HK-2 (cell line): ENCODE data around the gene GRPEL2.

Experiments used
- DNase-seq: peaks from one replicate; pipeline ENCODE4 v3.0.0-alpha.2; 2018; ENCODE audit not compliant: unreplicated experiment

GRPEL2 gene

GRCh38 chr5:149357370-149358293, 12.3 kb downstream of the GRPEL2 start, which contains the start of gene PCYOX1L:
Gene PCYOX1L (plus strand): TSS chr5:149358046. CDS start chr5:149358069, 23 bp downstream.
- peak; percentile 94 for DNase-seq

- peak; percentile 19 for DNase-seq
Observed at GRCh38 chr5:149358294-149358651, 13.0 kb downstream of the GRPEL2 start.

DNA sequence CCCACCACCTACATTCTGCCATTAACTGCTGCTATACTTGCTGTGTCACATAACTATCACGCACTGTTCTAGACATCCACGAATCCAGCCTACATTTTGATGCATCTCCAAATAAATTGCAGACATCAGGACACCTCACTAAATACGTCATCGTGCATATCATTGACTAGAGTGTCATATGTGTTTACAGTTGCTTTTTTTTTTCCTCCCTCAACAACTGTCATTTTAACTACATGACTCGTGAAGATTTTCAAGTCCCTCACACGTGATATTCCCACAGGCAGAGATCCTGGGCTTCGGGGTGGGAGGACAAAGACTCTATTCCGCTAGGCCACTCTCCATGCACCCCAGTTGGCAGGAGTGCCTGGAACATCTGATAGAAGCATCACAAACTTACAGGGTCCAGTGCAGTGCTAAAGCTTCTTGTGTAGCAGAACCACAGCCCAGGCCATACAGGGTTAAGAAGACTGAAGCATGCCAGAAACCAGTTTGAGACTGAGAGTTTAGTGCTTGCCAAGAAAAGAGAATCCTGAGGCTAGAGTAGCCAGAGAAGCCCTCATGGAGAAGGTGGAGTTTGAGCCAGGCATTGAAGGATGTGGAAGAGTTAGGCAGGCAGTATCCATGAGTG, 13.7 kb downstream of the GRPEL2 start:
- DNase-seq, result no peak

- DNase-seq, result no peak
Observed at GRCh38 chr5:149360272-149360671, 15.0 kb downstream of the GRPEL2 start.

DNA sequence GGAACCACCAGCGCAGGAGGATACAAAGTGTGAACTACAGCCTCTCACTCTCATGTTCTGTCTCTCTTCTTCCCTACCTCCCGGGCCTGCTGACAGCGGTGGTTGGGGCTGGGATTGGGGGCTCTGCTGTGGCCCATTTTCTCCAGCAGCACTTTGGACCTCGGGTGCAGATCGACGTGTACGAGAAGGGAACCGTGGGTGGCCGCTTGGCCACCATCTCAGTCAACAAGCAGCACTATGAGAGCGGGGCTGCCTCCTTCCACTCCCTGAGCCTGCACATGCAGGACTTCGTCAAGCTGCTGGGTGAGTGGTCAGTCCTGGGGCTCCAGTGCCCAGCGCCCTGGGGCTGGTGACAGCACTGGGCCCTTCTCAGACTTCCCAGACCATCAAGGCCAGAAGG, 17.2 kb downstream of the GRPEL2 start:
- no peak for DNase-seq

- DNase-seq, result no peak
Observed at GRCh38 chr5:149363358-149363757, 18.1 kb downstream of the GRPEL2 start.

DNA sequence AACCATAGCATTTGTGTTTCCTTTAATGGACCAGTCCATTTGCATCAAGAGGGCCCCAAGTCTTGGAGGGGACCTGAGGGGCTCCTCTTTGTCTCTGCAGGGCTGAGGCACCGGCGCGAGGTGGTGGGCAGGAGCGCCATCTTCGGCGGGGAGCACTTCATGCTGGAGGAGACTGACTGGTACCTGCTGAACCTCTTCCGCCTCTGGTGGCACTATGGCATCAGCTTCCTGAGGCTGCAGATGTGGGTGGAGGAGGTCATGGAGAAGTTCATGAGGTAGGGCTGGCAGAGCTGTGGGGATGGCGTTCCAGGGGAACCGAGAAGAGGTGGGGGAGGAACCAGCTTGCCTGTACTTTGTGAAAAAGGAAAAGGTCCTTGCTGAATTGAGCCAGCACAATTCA, 18.6 kb downstream of the GRPEL2 start:
- no peak for DNase-seq

- no peak for DNase-seq
Observed at GRCh38 chr5:149364719-149365118, 19.4 kb downstream of the GRPEL2 start.

DNA sequence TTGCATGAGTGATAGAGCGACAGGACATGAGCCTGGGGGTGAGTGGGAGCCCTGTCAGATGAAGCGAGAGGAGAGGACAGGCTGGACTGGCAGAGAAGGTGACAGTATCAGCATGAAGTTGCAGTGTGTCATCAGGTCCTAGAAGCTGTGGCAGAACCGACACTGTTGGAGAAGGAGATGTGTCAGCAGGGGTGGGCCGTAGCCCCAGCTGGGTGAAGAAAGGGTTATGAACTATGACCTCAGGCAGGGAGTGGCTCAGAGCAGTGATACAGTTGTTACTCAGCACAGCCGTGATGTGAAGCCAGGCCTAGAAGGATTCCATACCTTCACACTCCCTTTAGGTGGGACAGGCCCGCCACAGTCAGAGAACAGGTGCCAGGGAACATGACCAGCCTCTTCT, 20.1 kb downstream of the GRPEL2 start:
- DNase-seq, result no peak

DNA sequence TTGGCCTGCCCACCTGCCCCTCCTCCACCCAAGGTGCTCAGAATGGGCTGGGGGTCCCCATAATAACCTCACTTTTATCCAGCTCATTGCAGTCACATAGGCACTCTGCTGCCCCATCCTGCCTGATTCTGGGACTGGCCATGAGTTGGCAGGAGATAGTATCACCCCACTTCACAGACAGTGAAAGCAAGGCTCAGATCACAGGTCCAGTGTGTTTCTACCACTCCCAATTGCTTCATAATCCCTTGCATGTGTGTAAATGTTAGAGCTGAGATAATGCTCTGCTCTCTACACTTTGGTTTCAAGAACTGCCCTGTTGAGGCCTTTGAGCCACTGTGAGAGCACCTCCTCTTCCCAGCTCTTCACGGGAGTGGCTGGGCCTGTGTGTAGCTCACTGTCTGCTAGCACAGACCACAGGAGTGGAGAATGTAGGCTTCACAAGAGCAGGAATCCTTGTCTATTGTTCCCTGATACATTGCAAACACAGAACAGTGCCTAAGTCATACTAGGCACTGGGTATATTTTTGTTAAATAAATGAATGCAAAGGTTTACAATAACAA, 20.9 kb downstream of the GRPEL2 start:
- no peak for DNase-seq

GRCh38 chr5:149367249-149367971, 22.1 kb downstream of the GRPEL2 start:
- DNase-seq, result peak; percentile 57

GRCh38 chr5:149367972-149368645, 22.8 kb downstream of the GRPEL2 start:
- DNase-seq, result no peak

- no peak for DNase-seq
Observed at GRCh38 chr5:149370878-149371277, 25.6 kb downstream of the GRPEL2 start.

GRCh38 chr5:149371296-149371962, 26.1 kb downstream of the GRPEL2 start:
- DNase-seq, result peak; percentile 54

- DNase-seq, result no peak
Observed at GRCh38 chr5:149372076-149372795, 26.9 kb downstream of the GRPEL2 start.

GRCh38 chr5:149372932-149373331, 27.6 kb downstream of the GRPEL2 start:
- no peak for DNase-seq

DNA sequence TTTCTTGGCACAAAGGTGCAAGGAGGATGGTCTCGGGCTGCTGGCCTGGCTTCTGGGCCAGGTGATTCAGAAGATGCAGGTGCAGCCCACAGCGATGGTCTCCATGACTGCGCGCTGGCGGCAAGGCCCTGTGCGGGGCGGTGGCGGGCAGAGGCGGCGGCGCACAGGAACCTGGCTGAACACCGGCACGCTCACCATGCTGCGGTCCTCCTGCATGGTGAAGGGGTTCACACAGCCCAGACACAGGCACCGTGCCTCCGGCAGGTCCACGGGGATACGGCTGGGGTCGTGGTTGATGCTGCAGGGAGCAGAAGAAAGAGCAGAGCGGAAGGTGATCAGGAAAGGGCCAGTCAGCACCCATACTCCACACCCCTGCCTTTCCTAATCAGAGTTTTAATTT, 29.0 kb downstream of the GRPEL2 start:
- DNase-seq, result no peak

GRCh38 chr5:149374801-149375200, 29.5 kb downstream of the GRPEL2 start:
- DNase-seq, result no peak

DNA sequence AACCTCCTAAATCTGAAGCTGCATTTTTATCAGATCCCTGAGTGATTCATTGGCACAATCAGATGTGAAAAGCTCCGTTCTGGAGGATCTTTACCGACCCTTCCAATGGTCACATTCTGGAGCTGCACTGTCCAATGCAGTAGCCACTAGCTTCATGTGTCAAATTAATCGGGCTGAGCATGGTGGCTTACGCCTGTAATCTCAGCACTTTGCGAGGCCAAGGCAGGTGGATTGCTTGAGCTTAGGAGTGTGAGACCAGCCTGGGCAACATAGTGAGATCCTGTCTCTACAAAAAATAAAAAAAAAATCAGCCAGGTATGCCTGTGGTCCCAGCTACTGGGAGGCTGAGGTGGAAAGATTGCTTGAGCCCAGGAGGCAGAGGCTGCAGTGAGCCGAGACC, 30.1 kb downstream of the GRPEL2 start:
- no peak for DNase-seq

DNA sequence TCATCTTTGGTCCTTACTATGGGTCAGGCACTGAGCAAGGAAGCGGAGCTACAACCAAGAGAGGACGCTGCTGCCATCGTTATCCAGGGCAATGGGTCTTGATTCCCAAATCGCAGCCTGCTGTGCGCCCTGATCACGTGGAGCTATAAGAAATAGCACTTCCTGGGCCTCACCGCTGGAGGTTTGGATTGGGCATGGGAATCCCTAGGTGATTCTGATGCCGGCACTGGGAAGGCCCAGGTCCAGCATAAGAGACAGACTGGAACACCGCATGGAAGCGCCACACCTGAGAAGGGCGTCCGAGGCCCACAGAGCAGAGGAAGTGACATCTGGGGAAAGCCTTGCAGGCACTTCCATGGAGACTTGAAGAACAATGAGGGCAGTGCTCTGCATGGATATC, 30.8 kb downstream of the GRPEL2 start:
- no peak for DNase-seq
